ENCODE data around the gene MGAT4A. TPM values are rescaled to one million over a fixed set of nuclear protein-coding genes. Genes with fewer than 3 reads are reported as not detected.

The MGAT4A gene
- total RNA-seq, 1 donor from 2014 or later = 8.0 TPM

GRCh38 chr2:98734162-98734561 is 3.2 kb upstream of the MGAT4A start:
- Histone ChIP-seq H3K4me1 (peaks cover 3 to 4% of the 10 kb centered on the region in 2 donors), H3K36me3 (no peaks in the 10 kb centered on the region), H3K27me3 (no peaks in the 10 kb centered on the region), H3K9me3 (no peaks in the 10 kb centered on the region), H3K4me3 (no peak overlapping the region), H3K27ac (no peak overlapping the region)
- DNase-seq (ENCODE audit: low spot score in 2 of 2) = no peak
- intact Hi-C loops (cut with DNase I) = loop anchor here (5.0 kb wide), 1 partner anchor 88 kb away; no protein-coding TSS in a partner anchor
- TF ChIP-seq CTCF (IDR thresholded peaks at IDR 0.05) = no peak

GRCh38 chr2:98732430-98733051 is 1.6 kb upstream of the MGAT4A start:
- no peak for DNase-seq (ENCODE audit: low spot score in 2 of 2)
- Histone ChIP-seq H3K36me3 (no peaks in the 10 kb centered on the region), H3K4me1 (peaks cover 4 to 11% of the 10 kb centered on the region in 2 donors), H3K9me3 (no peaks in the 10 kb centered on the region), H3K4me3 (peak overlapping the region in 1 of 2 donors; percentile 100), H3K27ac (no peak overlapping the region), H3K27me3 (no peaks in the 10 kb centered on the region)
- no peak for TF ChIP-seq CTCF (IDR thresholded peaks at IDR 0.05)
- intact Hi-C loops (cut with DNase I) = loop anchor here (5.0 kb wide), 1 partner anchor 90 kb away; no protein-coding TSS in a partner anchor

- H3K9me3 ChIP-seq = no peaks in the 10 kb centered on the region
- H3K27ac ChIP-seq = peak overlapping the region; percentile 85 to 93
- no peaks in the 10 kb centered on the region for H3K36me3 ChIP-seq
- H3K4me3 ChIP-seq = peak overlapping the region; percentile 94 to 100
- H3K27me3 ChIP-seq = no peaks in the 10 kb centered on the region
- H3K4me1 ChIP-seq = peaks cover 4 to 14% of the 10 kb centered on the region in 2 donors
- DNase-seq (ENCODE audit: low spot score in 2 of 2) = no peak
- TF ChIP-seq CTCF (IDR thresholded peaks at IDR 0.05) = no peak
- intact Hi-C loops (cut with DNase I) = loop anchor here (1.0 to 5.0 kb wide), 5 partner anchors 27 to 90 kb away; no protein-coding TSS in a partner anchor
Observed at GRCh38 chr2:98731894-98732349, 990 bp upstream of the MGAT4A start.

- H3K4me3 ChIP-seq = peak overlapping the region; percentile 82 to 84
- H3K4me1 ChIP-seq = peaks cover 4 to 14% of the 10 kb centered on the region in 2 donors
- no peaks in the 10 kb centered on the region for H3K36me3 ChIP-seq
- peak in 1 of 2 donors; percentile 72 for DNase-seq (ENCODE audit: low spot score in 2 of 2)
- H3K27me3 ChIP-seq = no peaks in the 10 kb centered on the region
- no peaks in the 10 kb centered on the region for H3K9me3 ChIP-seq
- peak overlapping the region; percentile 73 to 76 for H3K27ac ChIP-seq
- intact Hi-C loops (cut with DNase I) = loop anchor here (1.0 to 5.0 kb wide), 5 partner anchors 28 to 92 kb away; no protein-coding TSS in a partner anchor
- TF ChIP-seq CTCF (IDR thresholded peaks at IDR 0.05) = peak in 1 of 3 experiments; percentile 40
Observed at GRCh38 chr2:98730707-98731040, 258 bp downstream of the MGAT4A start.

GRCh38 chr2:98730053-98730706 is 752 bp downstream of the MGAT4A start:
- Histone ChIP-seq H3K4me3 (peak overlapping the region; percentile 82 to 84), H3K9me3 (no peaks in the 10 kb centered on the region), H3K4me1 (peaks cover 4 to 14% of the 10 kb centered on the region in 2 donors), H3K36me3 (no peaks in the 10 kb centered on the region), H3K27ac (peak overlapping the region; percentile 73 to 76), H3K27me3 (no peaks in the 10 kb centered on the region)
- no peak for TF ChIP-seq CTCF (IDR thresholded peaks at IDR 0.05)
- intact Hi-C loops (cut with DNase I) = loop anchor here (2.0 to 5.0 kb wide), 4 partner anchors 29 to 92 kb away; no protein-coding TSS in a partner anchor
- peak in 1 of 2 donors; percentile 73 for DNase-seq (ENCODE audit: low spot score in 2 of 2)
